Activated CD4-positive, CD25-positive, alpha-beta regulatory T cell (primary cell): ENCODE data around the gene AP3B1.

Experiments
- DNase-seq, 4 experiments: peaks; one replicate each; lab custom pipeline; 2025; lab: John Stamatoyannopoulos, UW

AP3B1 gene

GRCh38 chr5:78288246-78288645 lies 6.3 kb downstream of the AP3B1 start:
- DNase-seq: no peak

- DNase-seq: no peak
Observed at GRCh38 chr5:78287833-78288232, 6.7 kb downstream of the AP3B1 start.

GRCh38 chr5:78287169-78287568 lies 7.3 kb downstream of the AP3B1 start:
- no peak for DNase-seq

- no peak for DNase-seq
Observed at GRCh38 chr5:78286290-78286689, 8.2 kb downstream of the AP3B1 start.

GRCh38 chr5:78283802-78284201 lies 10.7 kb downstream of the AP3B1 start:
- no peak for DNase-seq

GRCh38 chr5:78283105-78283504 lies 11.4 kb downstream of the AP3B1 start:
- DNase-seq: no peak

- DNase-seq: no peak
Observed at GRCh38 chr5:78280261-78280660, 14.2 kb downstream of the AP3B1 start.

GRCh38 chr5:78279194-78279593 lies 15.3 kb downstream of the AP3B1 start:
- no peak for DNase-seq

GRCh38 chr5:78277715-78278114 lies 16.8 kb downstream of the AP3B1 start:
- no peak for DNase-seq

- DNase-seq: no peak
Observed at GRCh38 chr5:78275998-78276543, 18.4 kb downstream of the AP3B1 start.

- no peak for DNase-seq
Observed at GRCh38 chr5:78274540-78275197, 19.8 kb downstream of the AP3B1 start.

- DNase-seq: no peak
Observed at GRCh38 chr5:78273436-78273835, 21.1 kb downstream of the AP3B1 start.

- DNase-seq: no peak
Observed at GRCh38 chr5:78271766-78272165, 22.7 kb downstream of the AP3B1 start.

GRCh38 chr5:78269088-78269703 lies 25.3 kb downstream of the AP3B1 start:
- DNase-seq: no peak

- DNase-seq: no peak
Observed at GRCh38 chr5:78268356-78268755, 26.1 kb downstream of the AP3B1 start.

GRCh38 chr5:78265163-78265562 lies 29.3 kb downstream of the AP3B1 start:
- no peak for DNase-seq

GRCh38 chr5:78264600-78264999 lies 29.9 kb downstream of the AP3B1 start:
- DNase-seq: no peak

GRCh38 chr5:78260771-78261170 lies 33.7 kb downstream of the AP3B1 start:
- no peak for DNase-seq

GRCh38 chr5:78253201-78253600 lies 41.3 kb downstream of the AP3B1 start:
- DNase-seq: no peak

- no peak for DNase-seq
Observed at GRCh38 chr5:78252715-78253114, 41.8 kb downstream of the AP3B1 start.

- no peak for DNase-seq
Observed at GRCh38 chr5:78251663-78252284, 42.7 kb downstream of the AP3B1 start.

- no peak for DNase-seq
Observed at GRCh38 chr5:78245136-78245535, 49.4 kb downstream of the AP3B1 start.

- DNase-seq: no peak
Observed at GRCh38 chr5:78243639-78244038, 50.9 kb downstream of the AP3B1 start.
